IMR-90 (cell line): ENCODE data around the gene SH3GLB2. TPM values are rescaled to one million over a fixed set of nuclear protein-coding genes. Genes with fewer than 3 reads are reported as not detected.

ENCODE experiments used
- ATAC-seq: fragments of 200-7000 bp; cut with Tn5 transposase; 2 replicates; pipeline ENCODE4 v1.9.1; 2020; ENCODE audit warnings: low read depth, mild to moderate bottlenecking, moderate library complexity
- BruUV-seq: library from RNA; stranded (reverse); fragments of 400-500 nt; replicated peaks from 2 replicates; lab custom pipeline; 2021; lab: Mats Ljungman, UMichigan
- CTCF ChIA-PET: fragments of 300-600 bp; formaldehyde crosslinking; extraction: SDS; loops from one replicate; lab custom pipeline; 2021; ENCODE audit warnings: antibody characterized with exemption; lab: Yijun Ruan, JAX
- POLR2A ChIA-PET: fragments of 300-600 bp; sonication (Branson Sonifier 250); formaldehyde crosslinking; loops from one replicate; lab custom pipeline; 2022; ENCODE audit warnings: antibody characterized with exemption; ENCODE audit not compliant: unreplicated experiment; lab: Charles Lee
- DNase-seq: peaks from one replicate; pipeline ENCODE4 v3.0.0; 2013
- H2AFZ ChIP-seq: replicated peaks from 2 replicates; pipeline ENCODE3; 2013; ENCODE audit warnings: low read length, mild to moderate bottlenecking; ENCODE audit not compliant: poor library complexity
- H2AK5ac ChIP-seq: 2 replicates; pipeline ENCODE4 v1.6.1; 2013; ENCODE audit warnings: low read depth, low read length, inconsistent platforms
- H2AK9ac ChIP-seq: replicated peaks from 2 replicates; pipeline ENCODE3; 2013; ENCODE audit warnings: mild to moderate bottlenecking, low read depth, low read length, moderate library complexity; ENCODE audit not compliant: poor library complexity
- H2BK120ac ChIP-seq: 2 replicates; pipeline ENCODE4 v1.6.1; 2013; ENCODE audit warnings: low read depth, low read length, inconsistent platforms
- H2BK15ac ChIP-seq: 3 replicates; pipeline ENCODE4 v1.6.1; 2013; ENCODE audit warnings: low read depth, low read length, inconsistent platforms
- H2BK20ac ChIP-seq: 2 replicates; pipeline ENCODE4 v1.6.1; 2013; ENCODE audit warnings: low read depth, mild to moderate bottlenecking, inconsistent platforms, low read length, moderate library complexity
- H2BK5ac ChIP-seq: 2 replicates; pipeline ENCODE4 v1.6.1; 2013; ENCODE audit warnings: mild to moderate bottlenecking, low read depth, low read length, inconsistent platforms; ENCODE audit not compliant: poor library complexity, severe bottlenecking
- H3K14ac ChIP-seq: replicated peaks from 2 replicates; pipeline ENCODE4 v1.6.1; 2013; ENCODE audit warnings: low read depth, low read length, inconsistent platforms
- H3K18ac ChIP-seq: 2 replicates; pipeline ENCODE4 v1.6.1; 2013; ENCODE audit warnings: low read depth, low read length, control low read depth
- H3K23ac ChIP-seq: 2 replicates; pipeline ENCODE4 v1.6.1; 2013; ENCODE audit warnings: low read depth, low read length, inconsistent platforms
- H3K27ac ChIP-seq: 2 replicates; pipeline ENCODE4 v1.5.1; 2013; ENCODE audit warnings: mild to moderate bottlenecking, control low read depth, low read length; ENCODE audit not compliant: insufficient read depth
- H3K27me3 ChIP-seq: 2 replicates; pipeline ENCODE4 v1.6.1; 2013; ENCODE audit warnings: low read length; ENCODE audit not compliant: control insufficient read depth, insufficient read depth
- H3K36me3 ChIP-seq: 2 replicates; pipeline ENCODE4 v1.6.1; 2013; ENCODE audit warnings: low read length, mixed read lengths; ENCODE audit not compliant: control insufficient read depth, insufficient read depth
- H3K4ac ChIP-seq: 2 replicates; pipeline ENCODE4 v1.6.1; 2013; ENCODE audit warnings: low read depth, low read length, inconsistent platforms
- H3K4me1 ChIP-seq: 2 replicates; pipeline ENCODE4 v1.6.1; 2013; ENCODE audit warnings: low read length, mixed read lengths; ENCODE audit not compliant: control insufficient read depth, insufficient read depth
- H3K4me2 ChIP-seq: 2 replicates; pipeline ENCODE4 v1.6.1; 2013; ENCODE audit warnings: low read depth, mild to moderate bottlenecking, control low read depth, low read length, moderate library complexity
- H3K4me3 ChIP-seq: 2 replicates; pipeline ENCODE4 v1.5.1; 2013; ENCODE audit warnings: low read depth, mild to moderate bottlenecking, control low read depth, low read length, moderate library complexity; ENCODE audit not compliant: insufficient read depth
- H3K56ac ChIP-seq: 2 replicates; pipeline ENCODE4 v1.6.1; 2013; ENCODE audit warnings: low read length, inconsistent platforms; ENCODE audit not compliant: insufficient read depth; ENCODE audit errors: extremely low read depth
- H3K79me1 ChIP-seq, 2 experiments: 2 replicates each; pipeline ENCODE4 v1.6.1; 2013; ENCODE audit warnings: low read length in 2 of 2, inconsistent platforms in 1 of 2, low read depth in 1 of 2
- H3K9ac ChIP-seq: 2 replicates; pipeline ENCODE4 v1.6.1; 2013; ENCODE audit warnings: low read depth, low read length, control low read depth
- H3K9me1 ChIP-seq: 2 replicates; pipeline ENCODE4 v1.6.1; 2013; ENCODE audit warnings: low read length, inconsistent platforms; ENCODE audit not compliant: insufficient read depth
- H3K9me3 ChIP-seq: 2 replicates; pipeline ENCODE4 v1.6.1; 2013; ENCODE audit warnings: low read length; ENCODE audit not compliant: control insufficient read depth, insufficient read depth
- H4K20me1 ChIP-seq: 2 replicates; pipeline ENCODE4 v1.6.1; 2013; ENCODE audit warnings: low read length, inconsistent platforms; ENCODE audit not compliant: insufficient read depth
- H4K5ac ChIP-seq: 2 replicates; pipeline ENCODE4 v1.6.1; 2013; ENCODE audit warnings: mild to moderate bottlenecking, low read depth, low read length, control low read depth
- H4K8ac ChIP-seq, 2 experiments: 2 replicates each; pipeline ENCODE4 v1.6.1; 2013; ENCODE audit warnings: low read depth in 2 of 2, low read length in 2 of 2, control low read depth in 1 of 2, inconsistent platforms in 1 of 2
- H4K91ac ChIP-seq: 2 replicates; pipeline ENCODE4 v1.6.1; 2013; ENCODE audit warnings: low read depth, low read length, inconsistent platforms; ENCODE audit not compliant: insufficient read depth
- BHLHE40 ChIP-seq: fragments of 150-350 bp; IDR thresholded peaks from 2 replicates; pipeline ENCODE4 v1.6.1; 2016; ENCODE audit warnings: mild to moderate bottlenecking, low read depth, low read length
- CEBPB ChIP-seq: IDR thresholded peaks from 2 replicates; pipeline ENCODE4 v1.6.1; 2012; ENCODE audit warnings: low read depth, low read length, improper control_type of control experiment
- CHD1 ChIP-seq: IDR thresholded peaks from 2 replicates; pipeline ENCODE4 v1.6.1; 2012; ENCODE audit warnings: low read depth, low read length, improper control_type of control experiment
- FOS ChIP-seq: fragments of 150-350 bp; IDR thresholded peaks from 2 replicates; pipeline ENCODE4 v1.6.1; 2016; ENCODE audit warnings: low read depth, low read length
- MAFK ChIP-seq: IDR thresholded peaks from 2 replicates; pipeline ENCODE4 v1.6.1; 2012; ENCODE audit warnings: low read depth, low read length, improper control_type of control experiment
- MAZ ChIP-seq: IDR thresholded peaks from 2 replicates; pipeline ENCODE4 v1.6.1; 2012; ENCODE audit warnings: low read depth, mild to moderate bottlenecking, low read length, improper control_type of control experiment, moderate library complexity, borderline replicate concordance
- MXI1 ChIP-seq: IDR thresholded peaks from 2 replicates; pipeline ENCODE4 v1.6.1; 2012; ENCODE audit warnings: low read depth, mild to moderate bottlenecking, low read length, moderate library complexity, borderline replicate concordance
- NFE2L2 ChIP-seq: fragments of 150-350 bp; IDR thresholded peaks from 2 replicates; pipeline ENCODE4 v1.6.1; 2016; ENCODE audit warnings: low read depth, mild to moderate bottlenecking, low read length
- POLR2A ChIP-seq: IDR thresholded peaks from 2 replicates; pipeline ENCODE4 v1.6.1; 2012; ENCODE audit warnings: mild to moderate bottlenecking, low read depth, low read length
- RAD21 ChIP-seq: IDR thresholded peaks from 2 replicates; pipeline ENCODE4 v1.6.1; 2012; ENCODE audit warnings: low read length, improper control_type of control experiment
- RCOR1 ChIP-seq: IDR thresholded peaks from 2 replicates; pipeline ENCODE4 v1.6.1; 2012; ENCODE audit warnings: mild to moderate bottlenecking, low read length, improper control_type of control experiment; ENCODE audit not compliant: insufficient replicate concordance
- RFX5 ChIP-seq: IDR thresholded peaks from 2 replicates; pipeline ENCODE4 v1.8.0; 2012; ENCODE audit warnings: low read depth, mild to moderate bottlenecking, low read length, moderate library complexity
- SMC3 ChIP-seq: fragments of 150-350 bp; IDR thresholded peaks from 2 replicates; pipeline ENCODE4 v1.6.1; 2016; ENCODE audit warnings: low read depth, mild to moderate bottlenecking, antibody characterized with exemption, low read length, moderate library complexity
- WGBS, 2 experiments: methylation state at CpG; one replicate each; pipeline versions ENCODE4 v1.1.5 to v1.1.7; 2013; ENCODE audit warnings: missing lambda C conversion rate in 2 of 2; ENCODE audit not compliant: insufficient read length in 1 of 2; ENCODE audit errors: extremely low coverage in 2 of 2; 5-methylcytosine and 5-hydroxymethylcytosine counted together
- dilution Hi-C: fragments of 300-500 bp; cut with HindIII; formaldehyde crosslinking; loops from one replicate; pipeline ENCODE4 v1.14.3; 2018; ENCODE audit warnings: low sequenced_read_pairs; ENCODE audit not compliant: unreplicated experiment
- in situ Hi-C: fragments of 300-500 bp; cut with MboI; formaldehyde crosslinking; loops from 3 replicates; pipeline ENCODE4 v1.14.3; 2019; ENCODE audit warnings: low sequenced_read_pairs, inconsistent platforms, mixed read lengths
- intact Hi-C: fragments of 100-400 bp; cut with micrococcal nuclease; formaldehyde crosslinking; loops from 2 replicates; pipeline ENCODE4 v1.10.0; 2022
- polyA plus RNA-seq, 3 experiments: library from polyadenylated mRNA; depleted of rRNA; stranded (reverse); fragments of >200 nt; gene quantifications; 2 replicates each; pipeline ENCODE4 v1.2.3, GENCODE V29; 2012; ENCODE audit warnings: low replicate concordance in 1 of 3
- total RNA-seq: library from RNA; depleted of rRNA; stranded (reverse); fragments of >200 nt; gene quantifications from 2 replicates; pipeline ENCODE4 v1.2.3, GENCODE V29; 2012
- TF ChIP-seq, protein P1 (sequence below): fragments of 150-350 bp; IDR thresholded peaks from 2 replicates; pipeline ENCODE4 v1.6.1; 2016; ENCODE audit warnings: low read depth, mild to moderate bottlenecking, low read length, moderate library complexity, borderline replicate concordance
- TF ChIP-seq, protein P2 (sequence below): fragments of 150-350 bp; IDR thresholded peaks from 2 replicates; pipeline ENCODE4 v1.6.1; 2017; ENCODE audit warnings: mild to moderate bottlenecking, antibody characterized with exemption, low read length, low read depth
- TF ChIP-seq, protein P3 (sequence below): conservative IDR thresholded peaks from 2 replicates; pipeline ENCODE4 v1.5.1; 2012; ENCODE audit warnings: mild to moderate bottlenecking, low read depth, low read length, improper control_type of control experiment

SH3GLB2 gene
- total and polyA plus RNA-seq, 2 of the 4 experiments (the other 2 are of a cell fraction): 36.4 to 68.4 TPM

DNA sequence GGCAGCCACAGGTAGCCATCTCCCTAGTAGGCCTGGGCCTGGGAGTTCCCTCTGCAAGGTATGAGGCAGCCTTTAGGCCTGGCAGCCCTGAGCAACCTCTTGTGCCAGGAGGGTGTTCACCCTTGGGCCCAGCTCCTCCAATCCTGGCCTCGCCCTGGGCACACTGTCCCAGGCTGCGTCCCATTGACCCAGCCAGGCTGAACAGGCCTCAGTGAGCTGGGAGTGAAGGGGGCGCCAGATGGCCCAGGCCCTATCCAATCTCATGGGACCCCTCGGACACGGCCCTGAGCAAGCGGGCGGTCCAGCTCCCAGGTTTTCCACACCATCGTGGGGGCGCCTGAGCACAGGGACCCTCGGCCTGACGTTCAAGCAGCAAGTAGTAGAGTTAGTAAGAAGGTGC, 14.5 kb downstream of the SH3GLB2 start:
- peaks cover 28% of the 10 kb centered on the region for H3K36me3 ChIP-seq
- H3K56ac ChIP-seq: no peak overlapping the region
- no peak overlapping the region for H4K8ac ChIP-seq
- no peak overlapping the region for H2BK20ac ChIP-seq
- H2BK5ac ChIP-seq: no peak overlapping the region
- no peak overlapping the region for H3K23ac ChIP-seq
- H3K4ac ChIP-seq: no peak overlapping the region
- no peak overlapping the region for H3K4me2 ChIP-seq
- no peak overlapping the region for H2BK120ac ChIP-seq
- H3K9me3 ChIP-seq: no peaks in the 10 kb centered on the region
- H4K20me1 ChIP-seq: peaks cover 7% of the 10 kb centered on the region
- H3K27ac ChIP-seq: no peak overlapping the region
- ATAC-seq (no peak), DNase-seq (no peak)
- H4K5ac ChIP-seq: no peak overlapping the region
- dilution Hi-C loops (no loop called here), intact Hi-C loops (no loop called here), in situ Hi-C loops (no loop called here)
- no peak overlapping the region for H2AK9ac ChIP-seq
- no peak overlapping the region for H3K9ac ChIP-seq
- POLR2A ChIA-PET: no interaction called here
- H3K4me1 ChIP-seq: no peaks in the 10 kb centered on the region
- no peak overlapping the region for H3K4me3 ChIP-seq
- H2AK5ac ChIP-seq: no peak overlapping the region
- no peaks in the 10 kb centered on the region for H3K27me3 ChIP-seq
- no peak overlapping the region for H2AFZ ChIP-seq
- no peaks in the 10 kb centered on the region for H3K9me1 ChIP-seq
- H4K91ac ChIP-seq: no peak overlapping the region
- TF ChIP-seq, protein P1, sequence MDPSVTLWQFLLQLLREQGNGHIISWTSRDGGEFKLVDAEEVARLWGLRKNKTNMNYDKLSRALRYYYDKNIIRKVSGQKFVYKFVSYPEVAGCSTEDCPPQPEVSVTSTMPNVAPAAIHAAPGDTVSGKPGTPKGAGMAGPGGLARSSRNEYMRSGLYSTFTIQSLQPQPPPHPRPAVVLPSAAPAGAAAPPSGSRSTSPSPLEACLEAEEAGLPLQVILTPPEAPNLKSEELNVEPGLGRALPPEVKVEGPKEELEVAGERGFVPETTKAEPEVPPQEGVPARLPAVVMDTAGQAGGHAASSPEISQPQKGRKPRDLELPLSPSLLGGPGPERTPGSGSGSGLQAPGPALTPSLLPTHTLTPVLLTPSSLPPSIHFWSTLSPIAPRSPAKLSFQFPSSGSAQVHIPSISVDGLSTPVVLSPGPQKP: no peak
- no peak for TF ChIP-seq BHLHE40
- TF ChIP-seq MXI1: no peak
- no peak for TF ChIP-seq MAFK
- TF ChIP-seq SMC3: no peak
- TF ChIP-seq CHD1: no peak
- no peak for TF ChIP-seq RCOR1
- no peak for TF ChIP-seq CEBPB
- no peak for TF ChIP-seq RFX5
- no peak for TF ChIP-seq POLR2A
- TF ChIP-seq, protein P2, sequence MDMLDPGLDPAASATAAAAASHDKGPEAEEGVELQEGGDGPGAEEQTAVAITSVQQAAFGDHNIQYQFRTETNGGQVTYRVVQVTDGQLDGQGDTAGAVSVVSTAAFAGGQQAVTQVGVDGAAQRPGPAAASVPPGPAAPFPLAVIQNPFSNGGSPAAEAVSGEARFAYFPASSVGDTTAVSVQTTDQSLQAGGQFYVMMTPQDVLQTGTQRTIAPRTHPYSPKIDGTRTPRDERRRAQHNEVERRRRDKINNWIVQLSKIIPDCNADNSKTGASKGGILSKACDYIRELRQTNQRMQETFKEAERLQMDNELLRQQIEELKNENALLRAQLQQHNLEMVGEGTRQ: no peak
- TF ChIP-seq FOS: no peak
- TF ChIP-seq NFE2L2: no peak
- TF ChIP-seq, protein P3, sequence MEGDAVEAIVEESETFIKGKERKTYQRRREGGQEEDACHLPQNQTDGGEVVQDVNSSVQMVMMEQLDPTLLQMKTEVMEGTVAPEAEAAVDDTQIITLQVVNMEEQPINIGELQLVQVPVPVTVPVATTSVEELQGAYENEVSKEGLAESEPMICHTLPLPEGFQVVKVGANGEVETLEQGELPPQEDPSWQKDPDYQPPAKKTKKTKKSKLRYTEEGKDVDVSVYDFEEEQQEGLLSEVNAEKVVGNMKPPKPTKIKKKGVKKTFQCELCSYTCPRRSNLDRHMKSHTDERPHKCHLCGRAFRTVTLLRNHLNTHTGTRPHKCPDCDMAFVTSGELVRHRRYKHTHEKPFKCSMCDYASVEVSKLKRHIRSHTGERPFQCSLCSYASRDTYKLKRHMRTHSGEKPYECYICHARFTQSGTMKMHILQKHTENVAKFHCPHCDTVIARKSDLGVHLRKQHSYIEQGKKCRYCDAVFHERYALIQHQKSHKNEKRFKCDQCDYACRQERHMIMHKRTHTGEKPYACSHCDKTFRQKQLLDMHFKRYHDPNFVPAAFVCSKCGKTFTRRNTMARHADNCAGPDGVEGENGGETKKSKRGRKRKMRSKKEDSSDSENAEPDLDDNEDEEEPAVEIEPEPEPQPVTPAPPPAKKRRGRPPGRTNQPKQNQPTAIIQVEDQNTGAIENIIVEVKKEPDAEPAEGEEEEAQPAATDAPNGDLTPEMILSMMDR: no peak
- TF ChIP-seq MAZ: no peak
- no peak for TF ChIP-seq RAD21
- H3K79me1 ChIP-seq: peaks cover 0 to 10% of the 10 kb centered on the region in 2 experiments; a peak in 1 of 4 replicates
- WGBS, 2 experiments: 100% methylated on average over 1 of the region's 11 CpGs; no CpG with 5 or more reads in 1 of the 2 experiments
- H2BK15ac ChIP-seq: no peak overlapping the region
- H3K14ac ChIP-seq: no peak overlapping the region
- no TSS peak for BruUV-seq
- CTCF ChIA-PET: interaction anchor here (0.9 kb wide), 1 partner anchor 17 kb away, joined by 3 read pairs; no protein-coding TSS in a partner anchor
- H3K18ac ChIP-seq: no peak overlapping the region
